Astrocyte (in vitro differentiated cells and primary cell): ENCODE results near the gene HERPUD1. TPM values are rescaled to one million over a fixed set of nuclear protein-coding genes. Genes with fewer than 3 reads are reported as not detected.

Experiments
- DNase-seq: peaks from one replicate; pipeline ENCODE4 v3.0.0-alpha.2; 2010; ENCODE audit warnings: low read depth
- FAIRE-seq: peaks from 2 replicates; lab custom pipeline; 2011; peaks lifted over from hg19 to GRCh38; lab: Jason Lieb, UNC
- H2AFZ ChIP-seq: 2 replicates; pipeline ENCODE4 v1.6.0; 2012; ENCODE audit warnings: low read depth, low read length, inconsistent platforms
- H3K27ac ChIP-seq: 2 replicates; pipeline ENCODE4 v1.5.1; 2011; ENCODE audit warnings: low read depth, low read length, inconsistent platforms
- H3K27me3 ChIP-seq: 2 replicates; pipeline ENCODE4 v1.6.0; 2011; ENCODE audit warnings: low read length, inconsistent platforms; ENCODE audit not compliant: insufficient read depth
- H3K36me3 ChIP-seq: 2 replicates; pipeline ENCODE4 v1.5.1; 2011; ENCODE audit warnings: low read length, inconsistent platforms; ENCODE audit not compliant: insufficient read depth
- H3K4me1 ChIP-seq: 2 replicates; pipeline ENCODE4 v1.5.1; 2011; ENCODE audit warnings: low read length, inconsistent platforms; ENCODE audit not compliant: insufficient read depth
- H3K4me2 ChIP-seq: 2 replicates; pipeline ENCODE4 v1.6.0; 2012; ENCODE audit warnings: low read length, inconsistent platforms
- H3K4me3 ChIP-seq: 2 replicates; pipeline ENCODE4 v1.5.1; 2011; ENCODE audit warnings: low read depth, mild to moderate bottlenecking, low read length, inconsistent platforms; ENCODE audit not compliant: insufficient read depth
- H3K79me2 ChIP-seq: 2 replicates; pipeline ENCODE4 v1.6.0; 2012; ENCODE audit warnings: mild to moderate bottlenecking, low read length, inconsistent platforms; ENCODE audit not compliant: insufficient read depth
- H3K9ac ChIP-seq: 2 replicates; pipeline ENCODE4 v1.6.0; 2012; ENCODE audit warnings: mild to moderate bottlenecking, low read length, inconsistent platforms
- H3K9me3 ChIP-seq: 2 replicates; pipeline ENCODE4 v1.5.1; 2012; ENCODE audit warnings: low read depth, mild to moderate bottlenecking, low read length, inconsistent platforms; ENCODE audit not compliant: insufficient read depth
- H4K20me1 ChIP-seq: 2 replicates; pipeline ENCODE4 v1.6.0; 2012; ENCODE audit warnings: low read length, inconsistent platforms; ENCODE audit not compliant: insufficient read depth
- H3K27ac Mint-ChIP-seq: one replicate; pipeline ENCODE4 v1.8.0; 2021; ENCODE audit warnings: mild to moderate bottlenecking, mixed read lengths; ENCODE audit not compliant: unreplicated experiment
- H3K27me3 Mint-ChIP-seq: one replicate; pipeline ENCODE4 v1.8.0; 2021; ENCODE audit warnings: low read depth, mixed read lengths; ENCODE audit not compliant: unreplicated experiment
- H3K36me3 Mint-ChIP-seq: one replicate; pipeline ENCODE4 v1.8.0; 2021; ENCODE audit warnings: low read depth, mixed read lengths; ENCODE audit not compliant: unreplicated experiment
- H3K4me1 Mint-ChIP-seq: one replicate; pipeline ENCODE4 v1.8.0; 2021; ENCODE audit warnings: low read depth, mixed read lengths; ENCODE audit not compliant: unreplicated experiment
- H3K4me3 Mint-ChIP-seq: one replicate; pipeline ENCODE4 v1.8.0; 2021; ENCODE audit warnings: mild to moderate bottlenecking, moderate library complexity, mixed read lengths; ENCODE audit not compliant: unreplicated experiment
- H3K9me3 Mint-ChIP-seq: one replicate; pipeline ENCODE4 v1.8.0; 2021; ENCODE audit warnings: mild to moderate bottlenecking, mixed read lengths; ENCODE audit not compliant: unreplicated experiment
- EZH2 ChIP-seq: IDR thresholded peaks from 2 replicates; pipeline ENCODE4 v1.6.1; 2012; ENCODE audit warnings: mild to moderate bottlenecking, low read length, inconsistent platforms; ENCODE audit not compliant: insufficient read depth
- total RNA-seq: library from RNA; stranded (reverse); gene quantifications from 2 replicates; pipeline ENCODE4 v1.2.1, GENCODE V29; 2021
- TF ChIP-seq, protein P1 (sequence below): IDR thresholded peaks from 2 replicates; pipeline ENCODE4 v1.5.1; 2011; ENCODE audit warnings: low read depth, mild to moderate bottlenecking, inconsistent platforms, low read length, moderate library complexity; ENCODE audit not compliant: insufficient read depth

The HERPUD1 gene
- total RNA-seq, 1 donor from 2014 or later: 234 TPM

- FAIRE-seq (no peak), DNase-seq (no peak)
- H3K4me3 ChIP-seq: no peak overlapping the region
- no peaks in the 10 kb centered on the region for H3K27me3 ChIP-seq
- peaks cover 90% of the 10 kb centered on the region for H4K20me1 ChIP-seq
- H3K79me2 ChIP-seq: peaks cover 35% of the 10 kb centered on the region
- no peak overlapping the region for H2AFZ ChIP-seq
- no peak for TF ChIP-seq EZH2
- no peak overlapping the region for H3K4me2 ChIP-seq
- Mint-ChIP-seq H3K9me3 (no peaks in the 10 kb centered on the region), H3K4me1 (peaks cover 48% of the 10 kb centered on the region), H3K27me3 (no peaks in the 10 kb centered on the region), H3K36me3 (peaks cover 35% of the 10 kb centered on the region), H3K27ac (no peak overlapping the region), H3K4me3 (no peak overlapping the region)
- H3K27ac ChIP-seq: no peak overlapping the region
- peaks cover 82% of the 10 kb centered on the region for H3K36me3 ChIP-seq
- no peak overlapping the region for H3K9ac ChIP-seq
- H3K4me1 ChIP-seq: peaks cover 9% of the 10 kb centered on the region
- no peaks in the 10 kb centered on the region for H3K9me3 ChIP-seq
Observed at GRCh38 chr16:56941856-56942331, 10.0 kb downstream of the HERPUD1 start.

- peaks cover 37% of the 10 kb centered on the region for H3K4me1 Mint-ChIP-seq
- TF ChIP-seq, protein P1, sequence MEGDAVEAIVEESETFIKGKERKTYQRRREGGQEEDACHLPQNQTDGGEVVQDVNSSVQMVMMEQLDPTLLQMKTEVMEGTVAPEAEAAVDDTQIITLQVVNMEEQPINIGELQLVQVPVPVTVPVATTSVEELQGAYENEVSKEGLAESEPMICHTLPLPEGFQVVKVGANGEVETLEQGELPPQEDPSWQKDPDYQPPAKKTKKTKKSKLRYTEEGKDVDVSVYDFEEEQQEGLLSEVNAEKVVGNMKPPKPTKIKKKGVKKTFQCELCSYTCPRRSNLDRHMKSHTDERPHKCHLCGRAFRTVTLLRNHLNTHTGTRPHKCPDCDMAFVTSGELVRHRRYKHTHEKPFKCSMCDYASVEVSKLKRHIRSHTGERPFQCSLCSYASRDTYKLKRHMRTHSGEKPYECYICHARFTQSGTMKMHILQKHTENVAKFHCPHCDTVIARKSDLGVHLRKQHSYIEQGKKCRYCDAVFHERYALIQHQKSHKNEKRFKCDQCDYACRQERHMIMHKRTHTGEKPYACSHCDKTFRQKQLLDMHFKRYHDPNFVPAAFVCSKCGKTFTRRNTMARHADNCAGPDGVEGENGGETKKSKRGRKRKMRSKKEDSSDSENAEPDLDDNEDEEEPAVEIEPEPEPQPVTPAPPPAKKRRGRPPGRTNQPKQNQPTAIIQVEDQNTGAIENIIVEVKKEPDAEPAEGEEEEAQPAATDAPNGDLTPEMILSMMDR: no peak
- no peak for TF ChIP-seq EZH2
- Histone ChIP-seq H2AFZ (no peak overlapping the region), H3K27ac (no peak overlapping the region), H3K27me3 (no peaks in the 10 kb centered on the region), H3K36me3 (peaks cover 65% of the 10 kb centered on the region), H3K4me3 (no peak overlapping the region), H3K9ac (no peak overlapping the region), H4K20me1 (peaks cover 81% of the 10 kb centered on the region), H3K79me2 (peaks cover 17% of the 10 kb centered on the region), H3K4me1 (peaks cover 9% of the 10 kb centered on the region), H3K9me3 (no peaks in the 10 kb centered on the region), H3K4me2 (no peak overlapping the region)
- H3K9me3 Mint-ChIP-seq: no peaks in the 10 kb centered on the region
- H3K27me3 Mint-ChIP-seq: no peaks in the 10 kb centered on the region
- DNase-seq: no peak
- FAIRE-seq: no peak
- H3K4me3 Mint-ChIP-seq: no peak overlapping the region
- no peak overlapping the region for H3K27ac Mint-ChIP-seq
- H3K36me3 Mint-ChIP-seq: peaks cover 28% of the 10 kb centered on the region
Observed at GRCh38 chr16:56943761-56944375, 11.9 kb downstream of the HERPUD1 start.

DNA sequence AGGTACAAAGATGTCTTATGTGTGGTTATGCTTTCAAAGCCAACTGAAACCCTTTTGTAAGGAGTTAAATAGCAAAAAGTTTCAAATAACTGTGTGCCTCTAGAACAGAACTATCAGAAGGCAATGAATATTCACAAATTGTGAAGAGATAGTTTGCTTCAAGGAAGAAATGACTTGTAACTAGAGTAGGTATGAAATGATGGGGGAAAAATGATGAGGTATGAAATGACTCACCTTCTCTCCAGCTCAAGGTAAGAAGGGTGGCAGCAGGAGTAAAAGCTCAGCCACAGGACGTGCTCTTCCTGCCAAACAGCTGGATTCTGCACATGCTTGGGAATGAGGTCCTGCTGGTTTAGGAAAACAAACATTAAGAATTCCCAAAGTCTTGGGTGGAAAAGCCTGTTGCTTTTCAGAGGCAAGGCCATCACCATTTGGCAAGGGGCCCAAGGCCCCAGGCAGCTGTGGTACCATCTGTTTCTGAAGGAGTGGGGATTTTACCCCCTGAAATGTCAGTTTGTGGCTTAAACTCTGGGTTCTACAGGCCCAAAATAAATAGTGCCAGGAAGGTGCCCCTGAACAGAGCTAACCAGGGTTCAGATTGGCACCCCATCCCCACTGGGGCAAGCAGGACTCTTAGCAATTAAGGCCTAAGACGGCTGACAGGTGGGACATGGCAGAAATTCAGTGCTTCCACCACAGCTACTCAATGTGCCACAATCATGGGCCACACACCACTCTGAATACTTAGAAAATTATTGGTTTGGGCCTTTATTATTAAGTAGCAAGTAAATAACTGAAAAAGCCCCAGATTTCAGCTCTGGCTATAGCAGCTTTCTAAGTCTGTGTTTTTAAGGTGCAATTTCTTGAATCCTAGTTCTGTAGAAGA lies 13.3 kb downstream of the HERPUD1 start:
- Mint-ChIP-seq H3K4me3 (no peak overlapping the region), H3K27me3 (no peaks in the 10 kb centered on the region), H3K27ac (peak overlapping the region; percentile 66), H3K4me1 (peaks cover 26% of the 10 kb centered on the region), H3K9me3 (no peaks in the 10 kb centered on the region), H3K36me3 (peaks cover 19% of the 10 kb centered on the region)
- no peak for FAIRE-seq
- Histone ChIP-seq H3K9ac (no peak overlapping the region), H3K27me3 (no peaks in the 10 kb centered on the region), H3K27ac (peak overlapping the region; percentile 10), H4K20me1 (peaks cover 73% of the 10 kb centered on the region), H3K36me3 (peaks cover 52% of the 10 kb centered on the region), H2AFZ (no peak overlapping the region), H3K4me1 (peaks cover 9% of the 10 kb centered on the region), H3K79me2 (peaks cover 6% of the 10 kb centered on the region), H3K4me2 (no peak overlapping the region), H3K9me3 (no peaks in the 10 kb centered on the region), H3K4me3 (no peak overlapping the region)
- TF ChIP-seq EZH2: no peak
- TF ChIP-seq, protein P1: no peak
- DNase-seq: no peak
